HG03571 (cell line): ENCODE data around the gene CTRB2.
"Not testable (repeated sequence)": the region's sequence is repeated elsewhere in the genome, so short reads cannot be mapped to it uniquely, and the experiment has no call there.

Experiments
- ATAC-seq: cut with Tn5 transposase; IDR thresholded peaks from one replicate; pipeline ENCODE4 v1.9.1; 2021; ENCODE audit not compliant: unreplicated experiment

CTRB2 gene

GRCh38 chr16:75207831-75208230, 870 bp upstream of the CTRB2 start:
- ATAC-seq = no peak

GRCh38 chr16:75205961-75206748, 806 bp downstream of the CTRB2 start:
- ATAC-seq = not testable (repeated sequence)

- ATAC-seq = not testable (repeated sequence)
These were observed 1.5 kb downstream of the CTRB2 start for GRCh38 chr16:75205438-75205837.

GRCh38 chr16:75204905-75205304, 2.1 kb downstream of the CTRB2 start:
- ATAC-seq = not testable (repeated sequence)

- no peak for ATAC-seq
These were observed 2.6 kb downstream of the CTRB2 start for GRCh38 chr16:75204410-75204758.

GRCh38 chr16:75203667-75204409, 3.1 kb downstream of the CTRB2 start:
- no peak for ATAC-seq

- no peak for ATAC-seq
These were observed 3.9 kb downstream of the CTRB2 start for GRCh38 chr16:75203096-75203495.

GRCh38 chr16:75202069-75202590, 4.8 kb downstream of the CTRB2 start:
- no peak for ATAC-seq

- no peak for ATAC-seq
These were observed 8.8 kb downstream of the CTRB2 start for GRCh38 chr16:75198135-75198600.

GRCh38 chr16:75197522-75198134, 9.3 kb downstream of the CTRB2 start:
- no peak for ATAC-seq

- ATAC-seq = no peak
These were observed 10.1 kb downstream of the CTRB2 start for GRCh38 chr16:75196836-75197235.

- ATAC-seq = no peak
These were observed 10.9 kb downstream of the CTRB2 start for GRCh38 chr16:75195811-75196790.

GRCh38 chr16:75193730-75194444, 13.1 kb downstream of the CTRB2 start:
- no peak for ATAC-seq

GRCh38 chr16:75193265-75193650, 13.7 kb downstream of the CTRB2 start:
- no peak for ATAC-seq

- ATAC-seq = no peak
These were observed 14.2 kb downstream of the CTRB2 start for GRCh38 chr16:75192606-75193264.

GRCh38 chr16:75189638-75190245, 17.2 kb downstream of the CTRB2 start:
- ATAC-seq = no peak

- ATAC-seq = no peak
These were observed 18.0 kb downstream of the CTRB2 start for GRCh38 chr16:75188832-75189477.

GRCh38 chr16:75181630-75182029, 25.3 kb downstream of the CTRB2 start:
- no peak for ATAC-seq
